GM21723 (cell line): ENCODE results near the gene SMG5.

Experiments
- ATAC-seq: cut with Tn5 transposase; IDR thresholded peaks from one replicate; pipeline ENCODE4 v1.9.1; 2021; ENCODE audit warnings: mild to moderate bottlenecking, moderate library complexity; ENCODE audit not compliant: unreplicated experiment

Gene SMG5

GRCh38 chr1:156281693-156282478 lies 739 bp downstream of the SMG5 start:
- ATAC-seq: peak; percentile 8

GRCh38 chr1:156281281-156281680 lies 1.3 kb downstream of the SMG5 start:
- ATAC-seq: peak; percentile 58

- no peak for ATAC-seq
Observed at GRCh38 chr1:156279837-156280236, 2.8 kb downstream of the SMG5 start.

GRCh38 chr1:156276966-156277381 lies 5.7 kb downstream of the SMG5 start:
- ATAC-seq: no peak

- no peak for ATAC-seq
Observed at GRCh38 chr1:156276532-156276931, 6.1 kb downstream of the SMG5 start.

GRCh38 chr1:156270314-156270713 lies 12.3 kb downstream of the SMG5 start:
- no peak for ATAC-seq

- ATAC-seq: no peak
Observed at GRCh38 chr1:156268336-156268735, 14.3 kb downstream of the SMG5 start.

GRCh38 chr1:156266051-156266450 lies 16.6 kb downstream of the SMG5 start:
- no peak for ATAC-seq

GRCh38 chr1:156263288-156263655 lies 19.4 kb downstream of the SMG5 start:
- ATAC-seq: no peak

GRCh38 chr1:156262461-156263287 lies 20.0 kb downstream of the SMG5 start:
- ATAC-seq: no peak

- ATAC-seq: no peak
Observed at GRCh38 chr1:156260896-156261295, 21.7 kb downstream of the SMG5 start.

- ATAC-seq: no peak
Observed at GRCh38 chr1:156259805-156260204, 22.8 kb downstream of the SMG5 start.

- ATAC-seq: no peak
Observed at GRCh38 chr1:156258859-156259258, 23.8 kb downstream of the SMG5 start.

- no peak for ATAC-seq
Observed at GRCh38 chr1:156257711-156258110, 24.9 kb downstream of the SMG5 start.

- ATAC-seq: no peak
Observed at GRCh38 chr1:156253634-156254033, 29.0 kb downstream of the SMG5 start.

GRCh38 chr1:156251527-156251926 lies 31.1 kb downstream of the SMG5 start:
- no peak for ATAC-seq

GRCh38 chr1:156249593-156249992 lies 33.0 kb downstream of the SMG5 start:
- ATAC-seq: no peak

GRCh38 chr1:156248323-156248683 lies 34.3 kb downstream of the SMG5 start:
- no peak for ATAC-seq

- no peak for ATAC-seq
Observed at GRCh38 chr1:156247460-156248322, 34.9 kb downstream of the SMG5 start, which contains the start of gene PAQR6. TSS of gene PAQR6 (minus strand) at chr1:156248056. CDS start at chr1:156246731, 1,325 bp downstream.

GRCh38 chr1:156246781-156247459 lies 35.7 kb downstream of the SMG5 start:
- ATAC-seq: no peak
